Transverse colon (tissue), 4 donors: ENCODE results near the gene CARMIL1.

Experiments
- POLR2A ChIP-seq: fragments of 450-650 bp; IDR thresholded peaks from one replicate; pipeline ENCODE4 v1.6.1; 2016; ENCODE audit warnings: antibody characterized with exemption, mild to moderate bottlenecking, moderate library complexity
- POLR2AphosphoS5 ChIP-seq, 3 donors: sonication (generic); formaldehyde crosslinking; IDR thresholded peaks; one replicate each; pipeline ENCODE4 v1.6.1; 2016; ENCODE audit warnings: antibody characterized with exemption in 3 of 3
- TF ChIP-seq, protein P1 (sequence below), 5 experiments: fragments of 200-600 bp in 3 of 5; fragments of 450-650 bp in 2 of 5; sonication (generic) in 3 of 5; IDR thresholded peaks; 1 replicate in 2 of 5; 2 replicates in 3 of 5; pipeline ENCODE4 v1.5.1; 2016 to 2017; ENCODE audit warnings: antibody characterized with exemption in 5 of 5, inconsistent platforms in 3 of 5, mild to moderate bottlenecking in 2 of 5, moderate library complexity in 1 of 5

DNA sequence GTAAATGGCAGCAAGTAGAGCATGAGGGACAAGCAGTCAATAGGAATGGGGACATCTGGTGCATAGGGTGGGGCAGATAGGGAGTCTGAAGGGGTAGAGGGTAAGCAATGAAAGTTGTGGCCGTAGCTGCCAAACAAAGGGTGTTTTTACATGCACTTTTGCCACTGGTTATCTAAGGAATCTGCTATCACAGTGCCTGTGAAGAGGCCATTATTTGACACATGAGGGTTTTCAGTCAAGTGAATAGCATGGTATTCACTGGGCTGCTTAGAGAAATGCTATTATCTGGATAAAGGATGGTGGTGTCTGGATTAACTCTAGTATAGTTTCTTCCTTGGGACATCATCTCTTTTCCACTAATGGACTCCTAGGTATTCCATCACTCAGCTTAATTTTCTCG is 118.2 kb downstream of the CARMIL1 start:
- TF ChIP-seq POLR2AphosphoS5 (IDR thresholded peaks at IDR 0.05) (no peak), POLR2A (no peak)
- TF ChIP-seq, protein P1, sequence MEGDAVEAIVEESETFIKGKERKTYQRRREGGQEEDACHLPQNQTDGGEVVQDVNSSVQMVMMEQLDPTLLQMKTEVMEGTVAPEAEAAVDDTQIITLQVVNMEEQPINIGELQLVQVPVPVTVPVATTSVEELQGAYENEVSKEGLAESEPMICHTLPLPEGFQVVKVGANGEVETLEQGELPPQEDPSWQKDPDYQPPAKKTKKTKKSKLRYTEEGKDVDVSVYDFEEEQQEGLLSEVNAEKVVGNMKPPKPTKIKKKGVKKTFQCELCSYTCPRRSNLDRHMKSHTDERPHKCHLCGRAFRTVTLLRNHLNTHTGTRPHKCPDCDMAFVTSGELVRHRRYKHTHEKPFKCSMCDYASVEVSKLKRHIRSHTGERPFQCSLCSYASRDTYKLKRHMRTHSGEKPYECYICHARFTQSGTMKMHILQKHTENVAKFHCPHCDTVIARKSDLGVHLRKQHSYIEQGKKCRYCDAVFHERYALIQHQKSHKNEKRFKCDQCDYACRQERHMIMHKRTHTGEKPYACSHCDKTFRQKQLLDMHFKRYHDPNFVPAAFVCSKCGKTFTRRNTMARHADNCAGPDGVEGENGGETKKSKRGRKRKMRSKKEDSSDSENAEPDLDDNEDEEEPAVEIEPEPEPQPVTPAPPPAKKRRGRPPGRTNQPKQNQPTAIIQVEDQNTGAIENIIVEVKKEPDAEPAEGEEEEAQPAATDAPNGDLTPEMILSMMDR (IDR thresholded peaks at IDR 0.05) = no peak
